ENCODE results near the gene HMBS.

HMBS gene

GRCh38 chr11:119047205-119047604 is 37.5 kb upstream of the HMBS start:
- TF ChIP-seq CTCF (IDR thresholded peaks at IDR 0.05; ENCODE audit: low read length, missing control alignments): no peak
- H3K4me3 ChIP-seq (replicated peaks; ENCODE audit: low read depth, low read length): no peak overlapping the region
- DNase-seq (ENCODE audit: low read depth): no peak

GRCh38 chr11:119048644-119049043 is 36.0 kb upstream of the HMBS start:
- TF ChIP-seq CTCF (IDR thresholded peaks at IDR 0.05; ENCODE audit: low read length, missing control alignments): no peak
- no peak for DNase-seq (ENCODE audit: low read depth)
- H3K4me3 ChIP-seq (replicated peaks; ENCODE audit: low read depth, low read length): no peak overlapping the region

- no peak overlapping the region for H3K4me3 ChIP-seq (replicated peaks; ENCODE audit: low read depth, low read length)
- no peak for DNase-seq (ENCODE audit: low read depth)
- TF ChIP-seq CTCF (IDR thresholded peaks at IDR 0.05; ENCODE audit: low read length, missing control alignments): no peak
Observed at GRCh38 chr11:119049081-119049480, 35.6 kb upstream of the HMBS start.

GRCh38 chr11:119051440-119052162 is 33.1 kb upstream of the HMBS start:
- H3K4me3 ChIP-seq (replicated peaks; ENCODE audit: low read depth, low read length): no peak overlapping the region
- no peak for TF ChIP-seq CTCF (IDR thresholded peaks at IDR 0.05; ENCODE audit: low read length, missing control alignments)
- DNase-seq (ENCODE audit: low read depth): no peak

GRCh38 chr11:119052163-119052814 is 32.4 kb upstream of the HMBS start:
- no peak for DNase-seq (ENCODE audit: low read depth)
- no peak overlapping the region for H3K4me3 ChIP-seq (replicated peaks; ENCODE audit: low read depth, low read length)
- TF ChIP-seq CTCF (IDR thresholded peaks at IDR 0.05; ENCODE audit: low read length, missing control alignments): no peak

GRCh38 chr11:119054418-119054817 is 30.3 kb upstream of the HMBS start:
- DNase-seq (ENCODE audit: low read depth): no peak
- no peak for TF ChIP-seq CTCF (IDR thresholded peaks at IDR 0.05; ENCODE audit: low read length, missing control alignments)
- H3K4me3 ChIP-seq (replicated peaks; ENCODE audit: low read depth, low read length): no peak overlapping the region

All from fibroblast of pulmonary artery (primary cell).